Right forelimb (tissue), 1 donor: ENCODE measurements around the gene PCDH17.

ENCODE experiments used
- DNase-seq: peaks from one replicate; pipeline ENCODE4 v3.0.0-alpha.2; 2018

Gene PCDH17

DNA sequence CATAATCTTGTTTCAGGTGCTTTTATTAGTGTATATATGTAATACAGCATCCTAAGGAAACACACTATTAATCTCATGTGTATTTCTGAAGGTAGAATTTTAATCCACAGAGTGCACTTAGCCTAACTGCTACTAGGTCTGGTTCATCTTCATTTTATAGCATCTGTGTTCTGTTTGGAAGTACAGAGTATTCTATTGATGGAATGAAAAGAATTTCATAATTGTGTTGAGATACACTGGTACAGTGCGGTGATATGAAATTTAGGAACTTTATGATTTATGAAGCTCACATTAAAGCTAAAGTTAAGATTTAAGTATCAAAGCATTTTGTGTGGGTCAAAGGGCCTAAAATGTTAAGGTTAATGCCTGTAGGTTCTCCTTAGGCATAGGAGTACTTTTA is 6.0 kb downstream of the PCDH17 start:
- no peak for DNase-seq

DNA sequence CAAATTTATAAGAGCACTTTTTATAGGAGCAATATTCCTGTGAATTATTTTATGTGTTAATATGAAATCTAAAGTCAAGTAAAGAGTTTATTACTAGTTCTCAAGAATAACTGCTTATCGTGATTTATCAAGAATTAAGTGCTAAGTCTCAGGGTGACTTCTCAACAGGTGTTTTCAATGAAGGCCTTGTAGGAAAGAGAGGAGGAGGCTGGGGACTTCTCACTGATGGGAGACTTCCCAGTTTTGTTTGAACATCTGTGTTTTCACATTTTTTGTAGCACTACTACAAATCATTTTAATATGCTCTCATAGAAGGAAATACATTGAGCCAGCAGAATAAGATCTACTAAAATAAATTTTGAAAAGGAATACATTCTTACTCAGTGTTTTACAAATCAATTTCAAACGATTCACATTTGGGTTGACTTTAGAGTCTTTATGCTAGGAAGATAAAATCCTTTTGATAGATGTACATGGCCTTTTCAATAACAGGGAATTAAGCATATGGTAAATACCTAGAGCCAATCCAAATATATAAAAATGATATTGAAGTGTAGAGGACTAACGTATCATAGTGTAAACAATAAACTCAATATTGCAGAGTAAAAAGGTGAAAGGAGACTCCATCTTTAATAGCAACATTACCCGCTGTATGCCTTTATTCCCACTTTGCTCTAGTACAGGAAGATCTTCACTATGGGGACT is 6.8 kb downstream of the PCDH17 start:
- no peak for DNase-seq

DNA sequence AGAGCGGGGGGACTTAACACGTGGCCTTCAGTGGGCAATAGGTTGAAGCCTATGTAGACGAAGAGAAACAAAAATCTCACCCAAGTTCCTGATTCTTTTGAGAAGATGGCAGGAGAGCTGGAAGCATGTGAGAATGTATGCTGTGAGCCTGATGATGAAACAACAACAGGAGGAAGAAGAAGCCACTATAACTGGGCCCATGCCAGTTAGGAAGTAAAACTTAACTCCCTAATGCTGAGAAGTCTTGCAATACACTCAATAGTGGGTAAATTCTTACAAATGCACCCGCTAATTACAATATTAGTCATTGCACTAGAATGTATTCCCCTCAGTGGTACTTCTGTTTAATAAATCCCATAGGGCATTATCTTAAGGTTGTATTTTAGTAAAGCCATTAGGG is 9.1 kb downstream of the PCDH17 start:
- DNase-seq, result no peak

GRCh38 chr13:57641051-57641450 is 9.5 kb downstream of the PCDH17 start:
- no peak for DNase-seq

GRCh38 chr13:57644106-57644505 is 12.6 kb downstream of the PCDH17 start:
- no peak for DNase-seq

GRCh38 chr13:57653229-57653989 is 21.9 kb downstream of the PCDH17 start:
- no peak for DNase-seq

- DNase-seq, result no peak
Observed at GRCh38 chr13:57665481-57665880, 33.9 kb downstream of the PCDH17 start.

DNA sequence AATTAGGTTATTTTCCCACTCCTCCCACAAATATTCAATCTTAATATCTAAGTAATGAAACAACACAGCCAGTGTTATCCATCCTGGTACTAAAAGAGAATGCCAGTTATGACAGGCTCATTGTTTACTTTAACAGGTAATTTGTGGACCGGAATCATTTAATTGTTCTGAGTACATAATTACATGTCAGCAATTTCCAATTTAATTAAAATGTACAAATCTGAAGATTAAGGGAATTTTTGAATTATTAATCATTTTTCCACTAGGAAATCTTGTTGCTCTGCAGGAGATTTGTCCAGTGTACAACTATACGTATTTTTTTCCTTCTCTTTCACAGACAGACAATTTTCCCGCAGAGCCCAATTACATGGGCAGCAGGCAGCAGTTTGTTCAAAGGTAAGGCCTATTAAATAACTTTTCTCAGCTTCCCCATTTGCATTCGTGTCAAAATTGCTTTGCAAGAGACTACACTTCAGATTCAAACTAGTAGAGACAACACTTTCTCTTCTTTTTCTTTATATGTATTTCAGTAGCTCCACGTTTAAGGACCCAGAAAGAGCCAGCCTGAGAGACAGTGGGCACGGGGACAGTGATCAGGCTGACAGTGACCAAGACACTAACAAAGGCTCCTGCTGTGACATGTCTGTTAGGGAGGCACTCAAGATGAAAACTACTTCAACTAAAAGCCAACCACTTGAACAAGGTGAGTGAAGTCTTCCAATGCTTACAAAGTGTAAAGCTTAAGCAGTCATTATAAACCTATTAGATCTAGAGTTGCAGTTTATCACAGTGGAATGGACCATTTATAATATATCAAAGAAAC is 34.8 kb downstream of the PCDH17 start:
- DNase-seq, result no peak

GRCh38 chr13:57672168-57672567 is 40.6 kb downstream of the PCDH17 start:
- DNase-seq, result no peak

- DNase-seq, result no peak
Observed at GRCh38 chr13:57673197-57673596, 41.7 kb downstream of the PCDH17 start.

GRCh38 chr13:57675526-57675925 is 44.0 kb downstream of the PCDH17 start:
- no peak for DNase-seq

DNA sequence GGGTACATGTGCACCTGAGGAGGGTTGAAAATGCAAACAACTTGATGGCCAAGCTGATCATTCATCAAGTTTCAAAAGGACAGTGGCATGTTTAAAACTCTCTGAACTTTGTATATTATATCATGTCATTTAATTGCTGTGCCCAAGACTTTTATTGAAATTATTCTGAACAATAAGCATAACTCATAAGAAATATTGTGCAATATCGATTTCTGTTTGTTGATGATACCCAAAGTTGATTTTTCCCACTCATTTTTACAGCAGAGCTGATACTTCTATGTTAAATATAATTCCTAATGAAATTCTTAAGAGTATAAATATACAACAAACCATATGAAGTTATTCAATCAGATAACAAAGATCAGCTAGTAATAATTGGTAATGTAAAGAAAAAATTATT is 49.1 kb downstream of the PCDH17 start:
- no peak for DNase-seq

GRCh38 chr13:57682128-57682716 is 50.7 kb downstream of the PCDH17 start:
- no peak for DNase-seq

DNA sequence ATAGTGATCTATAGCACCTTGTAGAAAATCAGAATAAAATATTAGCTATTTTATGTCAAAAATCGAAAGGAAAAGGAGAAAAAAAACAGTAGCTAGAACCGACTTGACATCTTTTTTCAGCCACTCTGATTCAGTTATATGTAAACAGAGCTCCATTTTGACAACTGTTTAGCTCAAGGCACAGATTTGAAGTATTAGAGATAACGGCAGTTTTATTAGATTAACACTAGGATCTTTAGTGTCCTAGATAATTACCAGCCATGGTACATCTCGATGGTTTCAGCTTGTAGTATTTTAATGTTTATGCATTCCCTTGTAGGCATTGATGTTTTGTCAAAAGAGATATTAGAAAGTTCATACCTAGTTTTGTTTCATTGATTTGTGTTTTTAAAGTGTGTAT is 67.3 kb downstream of the PCDH17 start:
- no peak for DNase-seq

DNA sequence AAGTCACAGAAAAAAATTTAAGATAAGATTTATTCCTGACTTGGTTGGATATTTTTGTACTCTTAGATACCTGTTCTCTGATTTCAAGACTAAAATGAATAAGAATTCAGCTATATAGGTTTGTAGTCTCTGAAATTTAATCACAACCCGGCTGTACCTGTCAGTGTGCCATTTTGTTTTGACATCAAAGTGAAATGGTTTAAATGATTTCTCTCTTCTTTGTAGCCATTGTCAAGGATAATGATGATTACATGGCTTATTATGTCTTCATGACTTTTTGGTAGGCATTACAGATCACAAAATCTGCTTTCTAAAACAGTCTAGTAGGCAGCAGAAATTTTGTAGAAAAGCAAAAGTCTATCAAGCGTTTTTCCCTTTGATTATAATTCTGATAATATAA is 72.5 kb downstream of the PCDH17 start:
- no peak for DNase-seq

DNA sequence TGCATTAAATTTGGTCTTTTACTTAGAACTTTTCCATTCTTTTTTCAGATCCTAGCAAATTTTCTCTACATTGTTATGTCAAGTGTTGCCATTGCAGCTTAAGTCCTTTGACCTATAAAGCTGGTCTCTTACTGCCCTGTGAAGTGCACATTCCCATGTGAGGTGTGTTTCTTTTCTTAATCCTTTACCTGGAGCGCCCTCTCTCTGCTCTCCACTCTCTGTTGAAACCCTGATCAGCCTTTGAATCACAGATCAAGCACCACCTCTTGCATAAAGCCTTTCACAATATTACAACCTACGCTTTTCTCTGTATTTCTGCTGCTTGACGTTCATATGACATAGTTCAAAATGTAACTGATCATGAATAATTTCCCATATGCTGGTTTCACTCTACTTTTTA is 84.8 kb downstream of the PCDH17 start:
- no peak for DNase-seq

GRCh38 chr13:57724486-57725272 is 93.1 kb downstream of the PCDH17 start:
- no peak for DNase-seq

- no peak for DNase-seq
Observed at GRCh38 chr13:57725480-57725879, 93.9 kb downstream of the PCDH17 start.

DNA sequence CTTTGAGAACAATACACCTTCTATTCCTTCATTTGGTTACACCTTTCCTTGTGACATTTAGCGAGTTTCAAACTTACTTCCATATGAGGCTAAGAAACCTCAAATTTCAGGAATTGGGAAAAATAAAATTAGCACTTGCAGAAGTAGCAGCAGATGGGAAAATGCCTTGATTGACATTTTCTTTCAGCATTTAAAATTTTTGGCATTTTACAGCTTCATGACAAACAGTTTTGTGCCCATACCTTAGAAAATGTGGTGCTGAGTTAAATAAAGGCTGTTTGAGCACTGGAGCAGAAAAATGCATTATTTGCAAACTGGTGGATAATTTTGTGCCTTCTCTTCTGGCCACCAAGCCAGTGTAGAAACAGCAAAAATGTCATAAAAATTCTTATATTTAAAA is 95.4 kb downstream of the PCDH17 start:
- DNase-seq, result no peak

GRCh38 chr13:57734306-57734705 is 102.8 kb downstream of the PCDH17 start:
- no peak for DNase-seq

DNA sequence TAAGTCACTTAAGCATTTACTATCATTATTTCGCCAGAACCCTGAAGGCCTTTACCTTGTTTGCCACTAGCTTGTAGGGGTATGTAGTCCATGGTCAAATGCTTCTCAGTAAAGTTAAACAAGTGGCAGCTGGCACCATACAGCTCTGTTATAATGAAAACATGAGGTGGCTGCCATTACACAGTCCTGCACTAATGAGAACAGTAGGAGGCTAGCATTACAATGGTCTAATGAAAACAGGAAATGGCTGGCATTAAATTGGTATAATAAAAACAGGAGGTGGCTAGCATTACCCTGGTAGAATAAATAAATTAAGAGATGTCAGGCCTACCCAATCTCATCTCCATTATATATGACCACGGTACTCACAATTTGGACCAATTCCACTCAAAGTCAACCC is 107.5 kb downstream of the PCDH17 start:
- DNase-seq, result no peak

GRCh38 chr13:57739543-57740190 is 108.1 kb downstream of the PCDH17 start:
- no peak for DNase-seq
